HG03039 (cell line): ENCODE results near the gene AIMP2.
"Not testable (repeated sequence)": the region's sequence is repeated elsewhere in the genome, so short reads cannot be mapped to it uniquely, and the experiment has no call there.

Source experiments
- ATAC-seq: cut with Tn5 transposase; IDR thresholded peaks from one replicate; pipeline ENCODE4 v1.9.1; 2021; ENCODE audit warnings: mild to moderate bottlenecking, moderate library complexity; ENCODE audit not compliant: unreplicated experiment

The AIMP2 gene

GRCh38 chr7:6008668-6009611 lies at the start of gene AIMP2, which contains the start of gene PMS2:
TSS of gene AIMP2 (plus strand) at chr7:6009272. CDS start at chr7:6009364, 92 bp downstream.
TSS of gene PMS2 (minus strand) at chr7:6009049. CDS start at chr7:6009019, 30 bp downstream.
- peak; percentile 94 for ATAC-seq

DNA sequence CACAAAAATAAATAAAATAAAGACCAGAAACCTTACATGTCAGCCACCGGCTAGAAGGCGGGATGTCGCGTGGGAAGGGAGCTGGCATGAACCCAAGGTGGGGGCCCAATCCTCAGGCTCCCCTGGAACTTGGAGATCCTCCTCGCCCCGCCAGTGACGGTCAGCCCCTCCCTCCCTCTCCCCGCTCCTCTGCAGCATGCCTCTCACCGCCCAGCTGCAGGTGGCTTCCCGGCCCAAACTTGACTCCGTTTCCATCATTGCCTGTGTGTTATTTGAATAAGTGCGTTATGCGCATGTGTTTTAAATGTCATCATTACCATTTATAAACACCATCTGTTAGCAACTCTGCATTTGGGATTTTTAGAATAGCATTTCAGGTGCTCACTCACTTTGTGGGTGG lies 45.9 kb upstream of the AIMP2 start:
- not testable (repeated sequence) for ATAC-seq

GRCh38 chr7:5963810-5964209 lies 45.3 kb upstream of the AIMP2 start:
- ATAC-seq: not testable (repeated sequence)

DNA sequence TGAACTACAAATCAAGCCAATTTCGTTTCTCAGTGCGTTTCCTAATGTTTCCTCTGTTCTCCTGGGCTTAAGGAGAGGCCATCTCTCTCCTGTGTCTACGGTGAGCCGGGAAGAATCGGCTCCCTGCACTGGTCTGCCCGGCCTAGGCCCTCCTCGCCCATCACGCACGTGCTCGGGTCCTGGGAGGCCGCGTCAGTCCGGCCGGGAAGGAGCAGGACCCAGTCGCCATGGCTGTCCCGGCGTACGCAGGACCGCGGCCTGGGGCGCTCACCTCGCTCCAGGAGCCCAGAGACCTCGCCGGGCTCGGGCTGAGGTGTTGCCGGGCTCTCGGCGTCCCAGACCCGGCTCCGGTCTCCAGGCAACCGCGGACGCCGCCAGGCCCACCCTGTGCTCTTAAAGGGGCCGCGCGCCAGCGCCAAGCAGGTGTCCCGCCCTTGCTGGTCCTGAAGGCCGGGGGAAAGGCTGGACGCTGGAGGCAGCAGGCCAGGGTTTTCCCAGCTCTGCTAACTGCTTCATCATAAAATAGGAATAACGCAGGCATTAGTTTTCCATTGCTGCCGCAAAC lies 38.6 kb upstream of the AIMP2 start, which contains the start of gene RSPH10B:
Gene RSPH10B, minus strand, starts transcription at position 343 of the 565 bp plus-strand sequence. CDS start 3,573 bp downstream, outside the sequence.
- ATAC-seq: not testable (repeated sequence)

DNA sequence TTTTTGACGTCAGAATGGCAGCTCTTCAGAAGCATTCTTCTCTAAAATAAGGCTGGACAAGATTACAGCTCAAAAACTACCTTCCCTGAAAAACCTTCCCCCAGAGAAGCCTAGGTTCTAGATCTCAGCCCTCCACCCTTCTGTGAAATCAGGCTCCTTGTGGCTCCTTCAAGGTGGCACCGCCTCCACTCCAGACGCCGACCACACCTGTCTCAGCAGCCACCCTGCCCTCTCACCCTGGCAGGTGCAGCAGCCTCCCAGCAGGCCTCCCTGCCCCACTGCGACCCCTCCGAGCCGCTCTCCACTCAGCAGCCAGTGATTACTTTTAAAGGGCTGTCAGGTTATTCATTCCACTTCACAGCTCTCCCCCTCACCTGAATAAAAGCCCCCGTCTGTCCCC lies 35.5 kb upstream of the AIMP2 start:
- not testable (repeated sequence) for ATAC-seq

GRCh38 chr7:5979680-5980314 lies 29.3 kb upstream of the AIMP2 start:
- not testable (repeated sequence) for ATAC-seq

DNA sequence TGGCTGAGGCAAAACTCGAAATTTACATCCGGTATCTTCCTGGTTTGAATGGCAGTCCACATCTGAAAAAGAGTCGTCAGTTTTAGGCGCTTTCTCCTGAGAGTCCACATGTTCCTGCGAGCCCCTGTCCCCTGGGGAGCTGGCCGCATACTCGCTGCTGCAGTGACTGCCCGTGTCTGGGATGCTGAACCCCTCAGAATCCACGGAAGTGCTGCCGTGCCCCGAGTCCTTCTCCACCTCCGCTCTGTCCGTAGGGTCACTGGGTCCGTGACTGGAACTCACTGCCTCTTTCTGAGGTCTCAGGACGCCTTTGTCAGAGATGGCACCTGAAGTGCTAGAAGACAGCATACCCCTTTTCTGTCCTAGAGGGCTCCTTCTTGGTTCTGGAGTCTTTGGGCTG lies 22.0 kb upstream of the AIMP2 start:
- ATAC-seq: not testable (repeated sequence)

- ATAC-seq: no peak
Observed at GRCh38 chr7:5997210-5997808, 11.8 kb upstream of the AIMP2 start.

DNA sequence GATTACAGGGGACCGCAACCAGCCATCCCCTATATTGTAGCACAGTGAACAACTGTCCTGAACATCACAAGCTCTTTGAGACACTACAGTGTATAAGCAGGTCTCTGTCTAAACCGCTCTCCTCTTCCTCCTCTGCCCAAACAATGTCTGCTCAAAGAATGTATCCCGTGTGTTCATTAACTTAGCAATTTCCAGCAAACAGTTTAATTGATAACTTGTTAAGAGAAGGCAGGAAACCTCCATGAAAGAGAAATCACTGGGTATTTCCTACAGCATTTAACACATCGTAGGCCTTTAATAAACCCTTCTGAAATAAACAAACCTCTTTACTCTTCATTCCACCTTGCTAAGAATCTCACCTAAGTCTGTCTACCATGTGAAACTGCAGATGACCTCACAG lies 1.7 kb upstream of the AIMP2 start:
- no peak for ATAC-seq

DNA sequence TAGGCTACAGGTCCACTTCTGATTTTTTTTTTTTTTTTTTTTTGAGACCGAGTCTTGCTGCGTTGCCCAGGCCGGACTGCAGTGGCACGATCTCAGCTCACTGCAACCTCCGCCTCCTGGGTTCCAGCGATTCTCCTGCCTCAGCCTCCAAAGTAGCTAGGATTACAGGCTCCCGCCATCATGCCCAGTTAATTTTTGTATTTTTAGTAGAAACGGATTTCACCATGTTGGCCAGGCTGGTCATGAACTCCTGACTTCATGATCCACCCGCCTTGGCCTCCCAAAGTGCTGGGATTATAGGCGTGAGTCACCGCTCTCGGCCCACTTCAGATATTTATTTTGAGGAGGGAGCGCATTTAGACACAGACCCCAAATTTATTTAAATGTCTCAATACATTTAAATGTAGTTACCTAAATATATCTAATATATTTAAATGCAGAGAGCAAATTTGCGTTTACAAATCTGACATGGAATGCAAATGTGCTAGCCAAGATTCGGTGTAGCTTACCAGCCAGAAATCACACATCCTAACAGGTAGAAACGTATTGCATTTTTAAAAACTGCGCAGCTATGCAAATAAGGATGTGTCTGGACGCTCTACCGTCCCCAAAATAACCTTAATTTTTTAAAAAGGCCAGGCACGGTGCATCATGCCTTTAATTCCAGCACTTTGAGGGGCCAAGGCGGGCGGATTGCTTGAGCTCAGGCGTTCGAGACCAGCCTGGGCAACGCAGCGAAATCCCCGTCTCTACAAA lies 1.1 kb upstream of the AIMP2 start:
- not testable (repeated sequence) for ATAC-seq

DNA sequence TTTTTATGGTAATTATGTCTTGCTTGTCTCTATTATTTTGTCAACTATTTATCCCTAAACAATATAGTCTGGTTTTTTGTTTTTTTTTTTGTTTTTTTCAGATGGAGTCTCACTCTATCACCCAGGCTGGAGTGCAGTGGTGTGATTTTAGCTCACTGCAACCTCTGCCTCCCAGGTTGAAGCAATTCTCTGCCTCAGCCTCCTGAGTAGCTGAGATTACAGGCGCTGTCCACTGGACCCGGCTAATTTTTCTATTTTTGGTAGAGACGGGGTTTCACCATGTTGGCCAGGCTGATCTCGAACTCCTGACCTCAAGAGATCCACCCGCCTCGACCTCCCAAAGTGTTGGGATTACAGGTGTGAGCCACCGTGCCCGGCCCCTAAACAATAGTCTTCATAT lies 1.3 kb downstream of the AIMP2 start:
- not testable (repeated sequence) for ATAC-seq

- ATAC-seq: no peak
Observed at GRCh38 chr7:6011541-6011940, 2.5 kb downstream of the AIMP2 start.

- no peak for ATAC-seq
Observed at GRCh38 chr7:6012355-6013104, 3.5 kb downstream of the AIMP2 start.

DNA sequence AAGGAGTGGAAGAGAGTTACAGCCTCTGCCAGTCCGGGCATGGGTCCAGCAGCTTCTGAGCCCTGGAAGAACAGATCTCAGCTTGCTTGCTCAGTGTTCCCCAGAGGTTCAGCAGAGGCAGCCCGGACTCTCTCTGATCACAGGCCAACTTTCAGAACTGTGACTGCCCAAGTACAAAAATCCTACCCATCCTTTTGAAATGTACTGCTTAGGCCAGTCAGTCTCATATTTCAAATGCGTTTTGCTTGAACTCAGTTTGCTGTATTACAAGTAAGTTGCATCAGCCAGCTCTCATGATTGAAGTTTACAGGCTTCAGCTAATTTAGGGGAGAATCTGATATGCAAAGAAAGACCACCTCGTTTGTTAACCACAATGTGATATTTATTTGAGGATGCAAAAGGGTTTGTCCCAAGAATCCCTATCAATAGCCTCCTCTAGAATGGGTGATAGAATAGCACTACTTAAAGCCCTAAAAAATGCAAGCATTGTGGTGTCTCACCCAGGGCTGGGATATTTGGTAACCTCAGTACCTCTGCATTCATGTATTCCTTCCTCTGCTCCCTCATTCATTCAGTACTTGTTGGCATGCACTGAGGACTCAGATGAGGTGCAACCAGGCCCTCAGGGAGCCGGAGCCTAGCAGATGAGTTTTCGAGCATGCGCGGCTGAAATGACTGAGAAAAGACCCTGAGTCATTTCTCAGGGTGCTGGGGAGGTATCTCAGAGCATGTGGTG lies 7.0 kb downstream of the AIMP2 start:
- ATAC-seq: no peak

DNA sequence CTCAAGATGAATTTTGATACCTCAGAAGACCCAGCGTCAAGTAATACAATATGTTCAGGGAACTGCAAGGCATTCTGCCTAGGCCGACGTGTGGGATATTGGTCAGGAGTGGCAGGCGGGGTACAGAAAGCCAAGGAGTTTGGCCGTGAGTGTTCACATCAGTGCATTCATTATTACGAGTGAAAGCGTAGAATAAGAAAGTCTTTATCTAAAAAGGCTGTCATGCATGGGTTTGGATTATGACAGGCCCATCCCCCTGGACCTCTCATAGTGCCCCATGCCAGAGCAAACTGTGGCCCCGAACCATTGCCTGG lies 7.5 kb downstream of the AIMP2 start:
- no peak for ATAC-seq

DNA sequence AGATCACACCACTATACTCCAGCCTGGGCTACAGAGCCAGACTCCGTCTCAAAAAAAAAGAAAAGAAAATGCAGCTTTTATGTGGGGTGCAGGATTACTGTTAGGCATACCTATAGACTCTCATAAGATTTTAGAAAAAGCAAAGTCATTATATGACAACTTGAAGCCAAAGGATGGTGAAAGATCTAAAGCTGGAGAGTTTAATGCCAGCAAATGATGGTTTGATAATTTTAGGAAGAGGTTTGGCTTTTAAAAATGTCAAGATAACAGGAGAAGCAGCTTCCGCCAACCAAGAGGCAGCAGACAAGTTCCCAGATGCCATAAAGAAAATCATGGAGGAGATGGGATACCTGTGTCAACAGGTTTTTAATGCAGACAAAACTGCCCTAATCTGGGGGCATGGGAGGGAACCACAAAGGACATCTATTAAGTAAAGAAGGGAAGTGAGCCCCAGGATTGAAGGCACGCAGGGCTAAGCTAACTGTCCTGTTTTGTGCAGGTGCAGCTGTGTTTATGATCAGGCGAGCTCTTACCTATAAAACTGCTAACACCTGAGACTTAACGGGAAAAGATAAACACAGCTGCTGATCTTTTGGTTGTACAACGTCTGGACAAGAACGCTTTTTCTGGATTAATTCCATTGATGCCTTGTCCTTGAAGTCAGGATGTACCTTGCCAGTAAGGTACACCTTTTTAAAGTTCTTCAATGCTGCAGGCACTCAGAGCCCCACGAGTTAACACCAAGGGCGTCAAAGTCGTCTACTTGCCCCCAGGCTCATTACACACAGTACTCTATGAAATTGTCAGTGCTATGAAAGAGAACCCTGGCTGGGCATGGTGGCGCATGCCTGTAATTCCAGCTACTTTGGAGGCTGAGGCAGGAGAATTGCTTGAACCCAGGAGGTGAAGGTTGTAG lies 11.6 kb downstream of the AIMP2 start:
- no peak for ATAC-seq

GRCh38 chr7:6022707-6023106 lies 13.6 kb downstream of the AIMP2 start:
- ATAC-seq: no peak

DNA sequence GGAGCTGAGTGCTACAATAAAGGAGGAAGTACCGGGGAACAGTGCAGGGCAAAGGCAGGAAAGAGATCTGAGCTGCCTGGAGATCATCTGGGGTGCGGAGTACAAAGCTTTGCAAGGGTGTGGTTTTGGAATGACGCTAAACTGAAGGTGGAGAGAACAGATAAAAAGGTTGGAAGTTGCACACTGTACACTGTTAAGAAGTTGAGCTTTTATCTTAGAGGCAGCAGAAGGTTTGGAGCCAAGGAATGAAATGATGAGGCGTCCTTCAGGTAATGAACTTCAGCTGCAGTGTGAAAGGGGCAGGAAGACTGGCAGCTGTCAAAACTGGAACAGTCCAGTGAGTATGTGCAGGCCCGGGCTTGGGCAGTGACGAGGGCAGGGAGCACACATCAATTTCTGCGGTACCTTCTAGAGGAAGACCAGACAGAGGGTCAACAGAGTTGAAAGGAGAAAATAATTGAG lies 14.9 kb downstream of the AIMP2 start:
- no peak for ATAC-seq
